ENCODE measurements around the gene RHAG.

GRCh38 chr6:49626811-49627210, 9.8 kb downstream of the RHAG start:
- TF ChIP-seq POLR2A (IDR thresholded peaks at IDR 0.05) (no peak), CTCF (IDR thresholded peaks at IDR 0.05) (no peak)

Data from gastroesophageal sphincter (tissue), 3 donors.